HG03432 (cell line): ENCODE measurements around the gene KCNH2.

ENCODE experiments used
- ATAC-seq: cut with Tn5 transposase; IDR thresholded peaks from one replicate; pipeline ENCODE4 v1.9.1; 2021; ENCODE audit warnings: mild to moderate bottlenecking, moderate library complexity; ENCODE audit not compliant: unreplicated experiment

The KCNH2 gene

GRCh38 chr7:150939052-150939451, 39.1 kb downstream of the KCNH2 start:
- no peak for ATAC-seq

DNA sequence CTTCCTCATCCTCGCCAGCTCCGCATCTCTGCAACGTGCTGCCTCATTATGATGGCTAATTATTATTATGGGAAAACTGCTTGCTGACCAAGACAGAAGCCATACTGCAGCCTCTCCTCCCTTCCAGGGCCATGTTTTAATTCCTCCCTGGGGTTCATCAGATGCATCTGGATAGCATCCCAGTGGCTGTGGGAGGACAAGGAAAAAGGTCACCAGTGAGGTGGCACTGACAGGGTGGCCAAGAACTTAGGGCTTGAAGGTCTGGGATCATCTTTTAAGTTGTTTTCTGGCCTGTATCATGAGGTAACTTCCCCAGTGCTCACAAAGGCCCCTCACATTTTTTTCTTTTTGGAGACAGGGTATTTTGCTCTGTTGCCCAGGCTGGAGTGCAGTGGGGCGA, 39.6 kb downstream of the KCNH2 start:
- ATAC-seq, result no peak

DNA sequence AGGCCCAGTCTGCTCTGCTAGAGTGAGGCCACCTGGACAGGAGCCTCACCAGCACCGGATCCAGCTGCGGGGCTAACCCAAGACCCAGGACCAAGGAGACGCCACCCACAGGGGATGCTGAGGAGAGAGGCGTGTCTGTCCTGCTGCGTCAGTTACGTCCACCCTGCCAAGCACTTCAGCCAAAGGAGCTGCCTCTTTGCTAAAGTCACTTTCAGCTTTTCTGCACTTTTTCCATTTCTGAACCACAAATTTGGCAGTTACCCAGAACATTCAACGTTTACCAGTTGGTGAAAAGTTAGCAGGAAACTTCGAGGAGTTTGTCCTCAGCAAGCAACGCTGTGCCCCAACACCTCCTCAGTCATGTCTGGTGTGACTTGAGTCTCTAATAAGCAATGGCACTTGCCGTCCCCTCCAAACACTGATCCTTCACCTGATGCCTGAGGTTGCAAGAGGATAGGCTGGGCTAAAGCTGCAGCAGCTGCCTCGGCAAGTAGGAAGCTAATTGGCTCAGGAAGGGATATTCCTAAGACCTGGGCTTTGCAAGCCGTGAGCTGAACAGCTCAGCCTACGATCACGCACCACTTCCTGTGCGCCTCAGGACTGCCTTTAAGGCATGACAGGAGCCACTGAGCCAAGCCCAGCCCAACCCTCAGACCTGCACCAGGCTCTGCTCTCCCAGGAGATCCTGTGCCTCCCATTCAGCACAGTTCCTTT, 40.1 kb downstream of the KCNH2 start:
- no peak for ATAC-seq

DNA sequence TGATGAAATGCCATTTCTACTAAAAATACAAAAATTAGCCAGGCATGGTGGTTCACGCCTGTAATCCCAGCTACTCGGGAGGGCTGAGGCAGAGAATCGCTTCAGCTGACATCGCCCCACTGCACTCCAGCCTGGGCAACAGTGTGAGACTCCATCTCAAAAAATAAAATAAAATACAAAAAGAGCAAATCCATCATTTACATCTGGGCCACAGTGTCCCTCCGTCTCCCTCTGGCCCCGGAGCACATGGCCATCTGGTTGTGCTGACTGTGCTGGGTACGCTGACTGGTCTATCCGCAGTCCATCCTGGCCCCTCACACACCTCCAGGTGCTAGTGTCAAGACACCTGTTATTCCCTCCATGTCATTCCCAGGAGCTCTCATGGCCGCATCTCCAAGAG, 42.1 kb downstream of the KCNH2 start:
- no peak for ATAC-seq

DNA sequence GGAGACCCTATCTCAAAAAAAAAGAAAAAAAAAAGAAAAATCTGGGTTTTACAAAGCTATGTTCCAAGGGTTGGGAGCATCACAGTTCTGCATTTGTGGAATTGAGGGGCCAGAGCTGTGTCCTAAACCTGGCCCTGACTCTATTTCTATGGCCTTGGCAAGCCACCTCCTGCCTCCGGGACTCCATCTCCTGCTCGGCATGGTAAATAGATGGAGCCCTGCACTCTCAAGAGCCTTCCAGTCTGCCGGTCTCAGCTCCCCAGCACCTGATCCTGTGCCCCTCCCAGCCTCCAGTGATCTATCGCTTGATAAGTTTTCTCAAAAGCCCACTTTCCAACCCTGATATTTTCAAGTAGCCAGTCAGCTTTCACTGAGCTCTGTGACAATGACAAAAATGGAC, 43.0 kb downstream of the KCNH2 start:
- no peak for ATAC-seq

DNA sequence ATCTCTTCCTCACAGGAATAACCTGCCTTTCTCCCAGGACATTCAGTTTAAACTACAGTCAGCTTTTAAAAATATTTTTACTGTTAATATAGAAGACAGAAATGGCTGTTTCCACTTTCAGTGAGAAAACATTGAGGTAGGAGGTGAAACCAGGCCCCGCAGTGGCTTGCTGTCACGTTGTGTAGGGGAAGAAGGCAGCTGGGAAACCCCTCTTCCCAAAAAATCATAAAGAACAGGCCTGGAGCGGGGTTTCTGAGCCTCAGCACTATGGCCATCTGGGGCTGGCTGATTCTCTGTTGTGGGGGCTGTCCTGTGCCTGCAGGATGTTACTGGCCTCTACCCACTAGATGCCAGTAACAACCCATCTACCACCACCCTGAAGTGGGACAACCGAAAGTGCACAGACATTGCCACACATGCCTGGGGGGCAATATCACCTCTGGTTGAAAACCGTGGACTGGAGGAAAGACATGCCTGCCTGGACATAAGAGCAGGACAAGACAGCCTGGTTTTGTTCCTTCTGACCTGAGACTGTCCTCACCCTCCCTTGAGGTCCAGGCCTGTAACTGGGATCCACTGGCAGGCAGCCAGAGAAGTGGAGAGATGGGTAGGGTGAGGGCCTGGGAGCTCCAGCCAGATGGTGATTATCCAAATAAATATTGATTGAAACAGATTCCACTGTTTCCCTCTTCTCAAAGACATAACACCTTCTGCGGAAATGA, 43.9 kb downstream of the KCNH2 start:
- no peak for ATAC-seq

DNA sequence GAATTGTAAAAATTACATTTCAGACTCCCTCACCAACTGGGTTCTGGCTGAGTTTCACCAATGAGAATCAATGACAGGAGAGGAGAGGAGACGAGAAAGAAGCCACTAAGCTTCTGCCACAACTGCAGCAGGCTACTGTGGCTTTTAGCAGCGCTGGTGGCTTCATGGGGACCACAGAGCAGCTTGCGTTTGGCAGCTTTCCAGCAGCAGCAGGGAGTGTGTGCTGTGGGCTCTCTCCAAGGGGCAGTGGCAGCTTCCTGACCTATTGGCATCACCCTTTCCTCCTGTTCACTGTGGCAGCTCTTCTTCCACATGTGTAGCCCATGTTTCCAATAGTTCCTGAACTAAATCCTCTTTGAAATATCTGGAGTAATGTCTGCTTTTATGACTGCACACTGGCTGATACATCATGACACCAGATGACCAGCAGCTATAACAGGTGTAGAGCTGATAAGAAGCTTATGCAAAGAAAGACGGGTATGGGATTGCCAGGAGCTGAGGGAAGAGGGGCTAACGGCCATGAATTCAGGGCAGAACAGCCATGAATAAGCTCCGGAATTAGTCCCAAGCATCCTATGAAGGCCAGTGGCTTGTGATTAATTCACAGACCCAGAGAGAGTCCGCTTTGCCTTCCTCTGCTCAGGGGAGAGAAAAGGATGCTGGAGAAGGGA, 46.8 kb downstream of the KCNH2 start:
- ATAC-seq, result no peak

DNA sequence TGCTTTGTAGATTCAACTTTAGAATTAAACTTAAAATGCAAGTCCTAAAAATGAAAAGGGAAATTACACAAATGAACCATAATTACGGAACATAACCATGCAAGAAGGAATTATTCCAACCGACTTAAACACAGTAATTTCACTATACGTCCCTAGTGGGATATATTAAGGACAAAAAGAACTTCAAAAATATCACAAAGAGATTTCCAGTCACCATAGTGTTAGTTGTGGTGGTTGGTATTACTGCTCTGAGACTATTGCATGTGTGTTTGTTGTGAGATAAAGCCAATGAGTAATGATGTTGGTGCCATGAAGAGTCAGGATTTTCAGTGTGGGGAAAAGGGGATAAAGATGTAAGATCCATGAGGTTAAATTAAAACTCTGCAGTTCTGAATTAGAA, 49.6 kb downstream of the KCNH2 start:
- no peak for ATAC-seq

- no peak for ATAC-seq
Observed at GRCh38 chr7:150927956-150928344, 50.2 kb downstream of the KCNH2 start.

DNA sequence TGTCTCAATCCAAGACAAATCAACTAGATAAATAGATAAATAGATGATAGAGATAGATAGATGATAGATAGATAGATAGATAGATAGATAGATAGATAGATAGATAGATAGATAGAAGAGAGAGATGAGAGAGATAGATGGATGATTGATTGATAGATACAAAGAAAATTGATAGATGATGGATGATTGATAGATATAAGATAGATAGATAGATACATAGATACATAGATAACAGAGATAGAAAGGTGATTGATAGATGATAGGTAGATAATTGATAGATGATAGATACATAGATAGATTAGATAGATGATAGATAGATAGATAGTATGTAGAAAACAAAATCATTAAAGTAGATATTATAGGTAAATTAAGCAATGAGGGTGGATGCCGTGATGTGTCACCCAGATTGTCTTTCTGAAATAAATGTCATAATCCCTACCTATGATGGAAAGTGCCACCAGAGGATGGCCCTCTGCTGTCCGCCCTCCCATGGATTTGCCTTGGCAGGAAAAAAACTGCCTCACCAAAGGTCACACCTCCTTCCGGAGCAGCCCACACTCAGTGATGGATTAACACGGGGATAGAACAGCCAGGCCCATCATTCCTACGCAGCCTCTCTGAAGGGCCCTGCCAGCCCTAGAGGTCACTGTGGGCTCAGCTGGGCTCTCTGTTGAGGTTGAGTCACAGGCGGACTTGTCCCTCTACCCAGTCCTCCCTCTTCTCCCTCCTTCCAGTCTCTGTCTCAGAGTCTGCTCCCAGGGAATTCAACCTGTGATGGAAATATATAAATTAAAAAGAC, 50.8 kb downstream of the KCNH2 start:
- ATAC-seq, result no peak

DNA sequence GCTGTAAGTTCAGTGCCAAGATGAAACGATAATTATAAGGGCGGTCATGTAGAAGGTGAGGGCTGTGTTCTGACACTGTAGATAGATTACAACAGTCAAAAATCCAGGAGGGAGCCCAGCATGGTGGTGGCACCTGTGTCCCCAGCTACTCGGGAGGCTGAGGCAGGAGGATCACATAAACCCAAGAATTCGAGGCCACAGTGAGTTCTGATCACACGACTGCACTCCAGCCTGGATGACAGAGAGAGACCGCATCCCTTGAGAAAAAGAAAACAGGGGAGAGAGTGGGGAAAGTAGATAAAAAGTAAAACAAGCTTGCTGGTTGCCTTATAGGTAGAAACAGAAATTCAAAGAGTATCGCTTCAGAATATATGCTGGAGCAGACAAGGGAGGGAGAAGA, 52.1 kb downstream of the KCNH2 start:
- no peak for ATAC-seq

DNA sequence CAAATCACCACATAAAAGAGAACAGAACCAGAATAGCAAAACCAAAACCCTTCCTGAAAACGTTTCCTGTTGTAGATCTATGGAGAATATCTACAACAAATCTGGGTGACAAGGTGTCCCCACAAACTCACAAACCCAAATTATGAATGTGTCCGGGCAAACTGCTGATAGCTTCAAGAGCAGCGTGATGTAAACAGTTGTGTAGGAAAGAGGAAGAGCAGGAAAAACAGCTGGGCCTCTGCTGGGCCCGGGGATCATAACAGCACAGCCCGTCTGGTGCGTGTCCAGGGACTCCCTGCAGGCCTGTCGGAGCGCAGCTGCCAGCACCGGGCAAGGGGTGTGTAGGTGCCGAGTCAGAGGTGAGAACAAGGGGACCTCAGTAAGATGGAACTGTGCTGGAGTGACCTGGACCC, 53.7 kb downstream of the KCNH2 start:
- no peak for ATAC-seq

DNA sequence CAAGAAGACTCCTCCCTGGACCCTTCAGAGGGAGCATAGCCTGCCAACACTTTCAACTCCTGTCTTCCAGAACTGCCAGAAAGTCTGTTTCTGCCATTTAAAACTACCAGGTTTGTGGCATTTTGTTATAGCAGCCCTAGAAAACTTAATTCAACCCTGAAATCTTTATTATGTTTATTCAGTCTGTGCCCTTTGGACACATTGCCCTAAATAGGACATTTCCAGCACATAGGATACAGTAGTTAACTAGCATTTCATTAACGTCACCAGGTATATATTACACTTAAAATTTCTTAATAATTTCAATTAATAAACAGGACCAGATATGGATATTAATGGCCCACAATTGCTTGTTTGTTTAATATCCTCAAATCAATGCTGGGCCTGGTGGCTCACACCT, 54.3 kb downstream of the KCNH2 start:
- no peak for ATAC-seq

DNA sequence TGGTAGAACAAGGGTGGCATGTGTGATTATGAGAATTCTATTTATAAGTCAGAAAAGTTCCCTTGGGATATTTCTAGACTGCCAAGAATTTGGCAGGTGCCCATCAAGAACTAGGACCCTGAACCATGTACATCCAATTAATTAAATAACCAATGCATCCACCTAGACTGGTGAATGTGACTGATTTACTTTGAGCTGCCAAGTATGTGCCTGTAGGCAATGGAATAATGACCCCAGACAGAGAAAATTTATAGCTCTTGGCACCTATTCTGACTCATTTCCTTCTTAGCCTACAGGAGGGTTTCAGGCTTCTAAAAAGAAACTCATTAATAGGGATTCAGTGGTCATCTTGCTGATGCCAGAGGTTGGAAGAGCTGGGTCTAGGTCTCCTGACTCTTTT, 54.9 kb downstream of the KCNH2 start:
- no peak for ATAC-seq

DNA sequence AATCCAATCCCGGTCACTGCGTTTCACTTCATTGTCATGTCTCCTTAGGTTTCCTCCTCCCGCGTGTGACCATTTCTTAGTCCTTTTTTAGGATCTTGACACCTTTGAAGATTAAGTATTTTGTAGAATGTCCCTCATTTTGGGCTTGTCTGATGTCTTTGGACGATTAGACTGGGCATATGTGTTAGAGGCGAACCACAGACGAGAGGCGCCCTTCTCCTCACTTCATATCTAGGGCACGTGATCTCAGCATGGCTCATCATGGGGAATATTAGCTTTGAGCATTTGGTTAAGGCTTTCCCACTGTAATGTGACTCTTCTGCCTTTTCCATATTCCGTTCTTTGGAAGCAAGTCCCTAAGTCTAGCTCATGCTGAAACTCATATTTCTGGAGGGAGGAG, 59.0 kb downstream of the KCNH2 start:
- ATAC-seq, result no peak

DNA sequence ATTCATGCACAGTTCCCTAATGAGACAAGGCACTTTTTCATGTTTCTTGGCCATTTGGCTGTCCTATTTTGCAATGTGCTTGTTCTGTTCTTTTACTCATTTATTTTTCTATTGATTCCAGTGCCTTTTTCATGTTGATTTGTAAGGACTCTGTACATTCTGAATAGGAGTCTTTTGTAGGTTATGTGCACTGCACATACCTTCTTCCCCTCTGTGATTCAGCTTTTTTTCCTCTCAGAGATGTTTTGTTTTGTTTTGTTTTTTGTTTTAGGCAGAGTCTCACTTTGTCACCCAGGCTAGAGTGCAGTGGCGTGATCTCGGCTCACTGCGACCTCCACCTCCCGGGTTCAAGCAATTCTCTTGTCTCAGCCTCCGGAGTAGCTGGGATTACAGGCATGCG, 59.7 kb downstream of the KCNH2 start:
- ATAC-seq, result no peak

DNA sequence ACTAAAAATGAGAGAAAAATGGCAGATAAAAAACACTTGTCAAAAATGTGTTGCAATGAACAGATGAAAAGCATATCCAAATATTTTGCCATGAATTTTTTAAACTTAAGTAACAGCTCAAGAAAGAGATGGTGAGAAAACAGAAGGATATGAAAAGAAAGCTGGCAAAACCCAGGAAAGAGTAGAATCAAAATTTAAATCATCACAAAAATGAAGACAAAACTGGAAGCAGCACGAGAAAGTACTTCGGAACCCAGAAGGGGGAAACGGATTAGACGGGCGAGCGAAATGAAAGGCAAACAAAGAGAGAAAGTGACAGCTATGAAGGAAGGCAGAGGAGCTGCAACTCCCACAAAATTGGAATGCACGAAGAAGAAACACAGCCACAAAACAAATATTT, 60.2 kb downstream of the KCNH2 start:
- no peak for ATAC-seq

- no peak for ATAC-seq
Observed at GRCh38 chr7:150916670-150917069, 61.5 kb downstream of the KCNH2 start.

- ATAC-seq, result no peak
Observed at GRCh38 chr7:150914966-150915365, 63.2 kb downstream of the KCNH2 start.

GRCh38 chr7:150914196-150914595, 63.9 kb downstream of the KCNH2 start:
- no peak for ATAC-seq

- ATAC-seq, result no peak
Observed at GRCh38 chr7:150912427-150912826, 65.7 kb downstream of the KCNH2 start.
